SK-N-SH (cell line): Measurements from ENCODE around the gene TBKBP1. TPM values are rescaled to one million over a fixed set of nuclear protein-coding genes. Genes with fewer than 3 reads are reported as not detected.

Experiments
- CTCF ChIA-PET: fragments of 300-600, 350-600 bp; formaldehyde crosslinking; extraction: SDS; loops from one replicate; lab custom pipeline; 2021; lab: Yijun Ruan, JAX
- POLR2A ChIA-PET: fragments of 350-600 bp; sonication (Branson Sonifier 250); formaldehyde crosslinking; extraction: SDS; loops from one replicate; lab custom pipeline; 2020; ENCODE audit warnings: antibody characterized with exemption, inconsistent platforms; lab: Yijun Ruan, JAX
- DNase-seq: peaks from one replicate; pipeline ENCODE4 v3.0.0; 2012
- H2AFZ ChIP-seq: fragments of 200-600 bp; sonication (generic); 2 replicates; pipeline ENCODE4 v1.8.1; 2016; ENCODE audit warnings: antibody characterized with exemption, mild to moderate bottlenecking, low read depth
- H3F3A ChIP-seq: fragments of 200-600 bp; sonication (generic); replicated peaks from 2 replicates; pipeline ENCODE3; 2016; ENCODE audit warnings: antibody characterized with exemption, mild to moderate bottlenecking; ENCODE audit not compliant: insufficient read depth
- H3K27ac ChIP-seq, 2 experiments: fragments of 200-500 bp in 1 of 2; fragments of 200-600 bp in 1 of 2; sonication (Bioruptor generic) in 1 of 2; sonication (generic), shearing (Covaris generic) in 1 of 2; 2 replicates each; pipeline versions ENCODE4 v1.5.1 to v1.6.1; 2014 to 2016; ENCODE audit warnings: low read depth in 2 of 2, inconsistent platforms in 1 of 2, low read length in 1 of 2, mild to moderate bottlenecking in 1 of 2, mixed read lengths in 1 of 2
- H3K27me3 ChIP-seq: fragments of 200-600 bp; sonication (generic), shearing (Covaris generic); 2 replicates; pipeline ENCODE4 v1.6.1; 2016; ENCODE audit warnings: mixed run types; ENCODE audit not compliant: insufficient read depth
- H3K36me3 ChIP-seq, 2 experiments: fragments of 200-500 bp in 1 of 2; fragments of 200-600 bp in 1 of 2; sonication (Bioruptor generic) in 1 of 2; sonication (generic) in 1 of 2; replicated peaks in 1 of 2; 2 replicates each; pipeline versions ENCODE3 to v1.5.1; 2014 to 2016; ENCODE audit warnings: low read length in 1 of 2, mild to moderate bottlenecking in 1 of 2; ENCODE audit not compliant: insufficient read depth in 2 of 2, control insufficient read depth in 1 of 2
- H3K4me1 ChIP-seq, 2 experiments: fragments of 200-500 bp in 1 of 2; fragments of 200-600 bp in 1 of 2; sonication (Bioruptor generic) in 1 of 2; sonication (generic), shearing (Covaris generic) in 1 of 2; 2 replicates each; pipeline versions ENCODE4 v1.5.1 to v1.6.1; 2014 to 2016; ENCODE audit warnings: low read depth in 1 of 2, low read length in 1 of 2, mixed run types in 1 of 2; ENCODE audit not compliant: insufficient read depth in 2 of 2, control insufficient read depth in 1 of 2
- H3K4me2 ChIP-seq: fragments of 200-600 bp; sonication (generic), shearing (Covaris generic); 2 replicates; pipeline ENCODE4 v1.6.1; 2017; ENCODE audit warnings: mixed run types
- H3K4me3 ChIP-seq, 2 experiments: fragments of 200-500 bp in 1 of 2; fragments of 200-600 bp in 1 of 2; sonication (Bioruptor generic) in 1 of 2; sonication (generic), shearing (Covaris generic) in 1 of 2; 2 replicates each; pipeline versions ENCODE4 v1.5.1 to v1.8.1; 2014 to 2016; ENCODE audit warnings: low read depth in 2 of 2, inconsistent platforms in 1 of 2, low read length in 1 of 2, mild to moderate bottlenecking in 1 of 2, mixed read lengths in 1 of 2, moderate library complexity in 1 of 2
- H3K79me2 ChIP-seq: fragments of 200-600 bp; sonication (generic); 2 replicates; pipeline ENCODE4 v1.8.1; 2017; ENCODE audit warnings: mild to moderate bottlenecking; ENCODE audit not compliant: insufficient read depth
- H3K9ac ChIP-seq: fragments of 200-600 bp; sonication (generic); 2 replicates; pipeline ENCODE4 v1.6.1; 2017; ENCODE audit warnings: mixed run types
- H3K9me2 ChIP-seq: fragments of 200-600 bp; sonication (generic); 2 replicates; pipeline ENCODE4 v1.6.1; 2017; ENCODE audit warnings: mixed run types
- H3K9me3 ChIP-seq: fragments of 200-600 bp; sonication (generic); 2 replicates; pipeline ENCODE4 v1.6.1; 2017; ENCODE audit warnings: mixed run types, mild to moderate bottlenecking, moderate library complexity
- H4K20me1 ChIP-seq: fragments of 200-600 bp; sonication (generic); 2 replicates; pipeline ENCODE4 v1.6.1; 2017; ENCODE audit warnings: mild to moderate bottlenecking, mixed run types; ENCODE audit not compliant: insufficient read depth
- CHD2 ChIP-seq: fragments of 150-350 bp; IDR thresholded peaks from 2 replicates; pipeline ENCODE4 v1.6.1; 2018; ENCODE audit warnings: low read length; ENCODE audit not compliant: partially characterized antibody
- GABPA ChIP-seq: IDR thresholded peaks from 2 replicates; pipeline ENCODE4 v1.4.0; 2012; ENCODE audit warnings: low read depth, mild to moderate bottlenecking
- MXI1 ChIP-seq: IDR thresholded peaks from 2 replicates; pipeline ENCODE4 v1.6.1; 2012; ENCODE audit warnings: mild to moderate bottlenecking, low read depth, low read length, improper control_type of control experiment
- NRF1 ChIP-seq: IDR thresholded peaks from 2 replicates; pipeline ENCODE4 v1.6.1; 2012; ENCODE audit warnings: low read depth, mild to moderate bottlenecking, low read length
- RFX5 ChIP-seq: IDR thresholded peaks from 2 replicates; pipeline ENCODE4 v1.6.1; 2012; ENCODE audit warnings: mild to moderate bottlenecking, improper control_type of control experiment, low read length
- RXRA ChIP-seq: IDR thresholded peaks from 2 replicates; pipeline ENCODE4 v1.4.0; 2012; ENCODE audit warnings: low read depth, mild to moderate bottlenecking, borderline replicate concordance
- TAF1 ChIP-seq: IDR thresholded peaks from 2 replicates; pipeline ENCODE4 v1.6.1; 2012; ENCODE audit warnings: low read depth, mild to moderate bottlenecking, low read length, moderate library complexity, borderline replicate concordance
- ZBTB33 ChIP-seq: IDR thresholded peaks from 2 replicates; pipeline ENCODE4 v1.4.0; 2012; ENCODE audit warnings: low read depth, borderline replicate concordance
- WGBS: methylation state at CpG from one replicate; pipeline ENCODE4 v1.1.6; 2017; ENCODE audit warnings: low lambda C conversion rate; 5-methylcytosine and 5-hydroxymethylcytosine counted together
- polyA plus RNA-seq, 3 experiments: library from polyadenylated mRNA; depleted of rRNA; stranded (reverse); fragments of >200 nt; gene quantifications; 2 replicates each; pipeline ENCODE4 v1.2.3, GENCODE V29; 2012
- TF ChIP-seq, protein P1 (sequence below): IDR thresholded peaks from 2 replicates; pipeline ENCODE4 v1.4.0; 2012; ENCODE audit warnings: low read depth, borderline replicate concordance
- TF ChIP-seq, protein P2 (sequence below): fragments of 150-350 bp; IDR thresholded peaks from 2 replicates; pipeline ENCODE4 v1.6.1; 2017; ENCODE audit warnings: antibody characterized with exemption, low read length, low read depth, borderline replicate concordance

Gene TBKBP1
- polyA plus RNA-seq, 1 of the 3 experiments (the other 2 are of a cell fraction) = 14.4 TPM

GRCh38 chr17:47736501-47737495 is 42.8 kb downstream of the TBKBP1 start (continued):
- TF ChIP-seq, protein P1, sequence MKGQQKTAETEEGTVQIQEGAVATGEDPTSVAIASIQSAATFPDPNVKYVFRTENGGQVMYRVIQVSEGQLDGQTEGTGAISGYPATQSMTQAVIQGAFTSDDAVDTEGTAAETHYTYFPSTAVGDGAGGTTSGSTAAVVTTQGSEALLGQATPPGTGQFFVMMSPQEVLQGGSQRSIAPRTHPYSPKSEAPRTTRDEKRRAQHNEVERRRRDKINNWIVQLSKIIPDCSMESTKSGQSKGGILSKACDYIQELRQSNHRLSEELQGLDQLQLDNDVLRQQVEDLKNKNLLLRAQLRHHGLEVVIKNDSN = no peak
- TF ChIP-seq TAF1 (no peak), ZBTB33 (no peak), CHD2 (no peak), MXI1 (no peak)
- TF ChIP-seq, protein P2, sequence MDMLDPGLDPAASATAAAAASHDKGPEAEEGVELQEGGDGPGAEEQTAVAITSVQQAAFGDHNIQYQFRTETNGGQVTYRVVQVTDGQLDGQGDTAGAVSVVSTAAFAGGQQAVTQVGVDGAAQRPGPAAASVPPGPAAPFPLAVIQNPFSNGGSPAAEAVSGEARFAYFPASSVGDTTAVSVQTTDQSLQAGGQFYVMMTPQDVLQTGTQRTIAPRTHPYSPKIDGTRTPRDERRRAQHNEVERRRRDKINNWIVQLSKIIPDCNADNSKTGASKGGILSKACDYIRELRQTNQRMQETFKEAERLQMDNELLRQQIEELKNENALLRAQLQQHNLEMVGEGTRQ = no peak

DNA sequence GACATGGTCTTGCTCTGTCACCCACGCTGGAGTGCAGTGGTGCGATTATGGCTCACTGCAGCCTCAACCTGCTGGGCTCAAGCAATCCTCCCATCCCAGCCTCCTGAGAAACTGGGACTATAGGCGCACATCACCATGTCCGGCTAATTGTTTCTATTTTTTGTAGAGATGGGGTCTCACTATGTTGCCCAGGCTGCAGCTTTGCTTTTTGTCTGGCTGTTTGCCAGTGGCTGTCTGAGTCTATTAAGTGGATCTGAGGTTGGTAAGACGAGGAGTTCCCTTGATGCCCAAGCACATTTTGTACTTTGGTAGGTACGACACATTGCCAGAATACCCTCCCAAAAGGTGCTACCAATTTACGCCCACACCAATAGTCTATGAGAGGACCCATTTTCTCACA is 44.2 kb downstream of the TBKBP1 start:
- Histone ChIP-seq H2AFZ (no peak overlapping the region), H3K27ac (no peak overlapping the region), H3K9ac (no peak overlapping the region), H3K36me3 (no peaks in the 10 kb centered on the region), H3K79me2 (no peaks in the 10 kb centered on the region), H3K4me2 (no peak overlapping the region), H3K9me2 (no peaks in the 10 kb centered on the region), H3K4me1 (peaks cover 0 to 9% of the 10 kb centered on the region in 2 experiments; a peak in 1 of 4 replicates), H3F3A (no peaks in the 10 kb centered on the region), H4K20me1 (no peaks in the 10 kb centered on the region), H3K9me3 (no peaks in the 10 kb centered on the region), H3K4me3 (no peak overlapping the region), H3K27me3 (peaks cover 83% of the 10 kb centered on the region)
- DNase-seq = no peak
- 71% methylated on average over 7 of the region's 7 CpGs for WGBS
- TF ChIP-seq GABPA (no peak), RXRA (no peak), TAF1 (no peak), NRF1 (no peak), RFX5 (no peak)
- CTCF ChIA-PET = interaction anchor here (1.0 to 13.6 kb wide), 4 partner anchors 41 to 84 kb away, joined by 4 to 211 read pairs (median 29); partner anchors contain the start of gene TBKBP1
- POLR2A ChIA-PET = no interaction called here
